Heart left ventricle (tissue), 16 donors: ENCODE data around the gene HNRNPC. TPM values are rescaled to one million over a fixed set of nuclear protein-coding genes. Genes with fewer than 3 reads are reported as not detected.

Experiments used
- ATAC-seq, 4 donors: fragments of 200-7000 bp; cut with Tn5 transposase; one replicate each; pipeline ENCODE4 v1.9.1; 2020 to 2022; ENCODE audit warnings: moderate library complexity in 4 of 4, mild to moderate bottlenecking in 3 of 4, moderate number of reproducible peaks in 1 of 4
- DNase-seq, 5 donors: peaks; one replicate each; pipeline ENCODE4 v3.0.0-alpha.2; 2020
- H3K27ac ChIP-seq, 12 donors: fragments of 200-600 bp; sonication (generic) in 4 of 12; one replicate each; pipeline versions ENCODE4 v1.5.0 to v1.8.0; 2016 to 2022; ENCODE audit warnings: mild to moderate bottlenecking in 2 of 12
- H3K27me3 ChIP-seq, 9 donors: fragments of 200-600 bp; sonication (generic) in 2 of 9; one replicate each; pipeline versions ENCODE4 v1.5.1 to v1.8.0; 2016 to 2022; ENCODE audit warnings: mild to moderate bottlenecking in 3 of 9
- H3K36me3 ChIP-seq, 9 donors: fragments of 200-600 bp; sonication (generic) in 2 of 9; one replicate each; pipeline versions ENCODE4 v1.5.0 to v1.8.0; 2018 to 2022; ENCODE audit warnings: mild to moderate bottlenecking in 2 of 9
- H3K4me1 ChIP-seq, 12 donors: fragments of 200-600 bp; sonication (generic) in 4 of 12; one replicate each; pipeline versions ENCODE4 v1.5.0 to v1.8.0; 2016 to 2022; ENCODE audit warnings: mild to moderate bottlenecking in 3 of 12
- H3K4me3 ChIP-seq, 12 donors: fragments of 200-600 bp; sonication (generic) in 4 of 12; one replicate each; pipeline versions ENCODE4 v1.5.0 to v1.8.0; 2017 to 2022; ENCODE audit warnings: mild to moderate bottlenecking in 9 of 12, moderate library complexity in 4 of 12
- H3K9me3 ChIP-seq, 12 donors: fragments of 200-600 bp; sonication (generic) in 4 of 12; one replicate each; pipeline versions ENCODE4 v1.5.0 to v1.8.0; 2016 to 2022; ENCODE audit warnings: mild to moderate bottlenecking in 1 of 12
- POLR2A ChIP-seq, 2 donors: fragments of 450-650 bp; IDR thresholded peaks; one replicate each; pipeline ENCODE4 v1.6.1; 2017; ENCODE audit warnings: antibody characterized with exemption in 2 of 2, mild to moderate bottlenecking in 2 of 2, moderate library complexity in 2 of 2
- WGBS, 4 donors: extraction: QIAGEN DNeasy Blood & Tissue Kit in 2 of 4; methylation state at CpG; one replicate each; pipeline versions ENCODE4 v1.1.5 to v1.1.7; 2013 to 2018; 5-methylcytosine and 5-hydroxymethylcytosine counted together
- intact Hi-C, 10 donors: fragments of 100-400 bp; cut with DNase I; formaldehyde crosslinking; loops; one replicate each; pipeline versions ENCODE4 v1.11.1 to v1.14.2; 2022
- polyA plus RNA-seq, 2 donors: library from polyadenylated mRNA; stranded (reverse); fragments of 200-250 nt; gene quantifications; one replicate each; pipeline ENCODE4 v1.2.3, GENCODE V29; 2013
- total RNA-seq, 9 donors: library from RNA; depleted of rRNA in 2 of 9; stranded (reverse); fragments of >200 nt in 2 of 9; fragmentation: NEBNext Ultra II Directional in 3 of 9; extraction: Animal tissue kit (Norgen Biotek cat#: 25700) in 3 of 9; gene quantifications; one replicate each; pipeline versions ENCODE4 v1.1.0 to v1.2.4, GENCODE V29; 2016 to 2023
- TF ChIP-seq, protein P1 (sequence below), 12 donors: fragments of 200-600 bp; sonication (generic) in 4 of 12; IDR thresholded peaks; one replicate each; pipeline versions ENCODE4 v1.5.0 to v1.8.0; 2018 to 2022; ENCODE audit warnings: antibody characterized with exemption in 12 of 12, mild to moderate bottlenecking in 5 of 12
- donor health status: ischemic (EF 13 %, LVEDD 7.1; RV severe dilation, severe dysfunction).
- donor health status: healthy with polysubstance abuse.
- donor health status: DM: no; HTN: yes; CAD: no.
- donor health status: DM: no; HTN: no; CAD: no.
- donor health status: ischemic (EF 25% LVEDD 6.9; RV normal size, moderate dysfunction).
- donor health status: ischemic (EF 25% LVEDD 5.7; RV mildly dilated, moderate dysfunction).
- donor health status: healthy.
- donor health status: DM: yes; HTN: yes; CAD: no.
- donor health status: ischemic (EF 35%, LVEDD 5.7; RV mildly dilated, moderate dysfunction).
- donor health status: nonischemic (EF 11% LVEDD 7.7; RV severe dilation, severe dysfunction).
- donor health status: DM: yes; HTN: yes; CAD: no.
- donor health status: PGD.
- donor health status: ischemic (EF 29% LVEDD 5.4; RV normal size, mild dysfunction).
- donor health status: nonischemic (EF 23%, LVEDD 6.1; RV moderate dilation, normal function).

Gene HNRNPC
- total and polyA plus RNA-seq, 11 donors: 201 to 389 (median 255) TPM

DNA sequence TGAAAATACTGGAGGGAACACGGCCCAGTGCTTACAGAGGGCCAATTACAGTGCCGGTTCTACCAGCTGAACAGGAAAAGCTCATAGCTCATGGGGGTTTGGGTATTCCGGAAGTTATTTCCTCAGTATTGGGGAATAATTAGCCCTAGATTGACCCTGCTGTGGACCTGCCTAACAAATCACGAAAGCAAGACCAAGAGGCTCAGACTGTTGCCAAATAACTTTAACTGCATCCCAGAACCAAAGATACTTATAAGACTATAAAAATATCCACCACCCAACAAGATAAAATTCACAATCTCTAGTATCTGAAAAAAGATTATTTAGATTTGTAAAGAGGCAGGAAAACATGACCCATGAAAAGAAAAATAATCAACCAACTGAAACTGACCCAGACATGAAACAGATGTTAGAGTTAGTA lies 105.4 kb downstream of the HNRNPC start:
- ATAC-seq: no peak
- Histone ChIP-seq H3K4me3 (no peak overlapping the region), H3K9me3 (no peaks in the 10 kb centered on the region), H3K4me1 (no peaks in the 10 kb centered on the region), H3K27me3 (peaks cover 0 to 4% (median 0%) of the 10 kb centered on the region in 9 donors), H3K36me3 (no peaks in the 10 kb centered on the region), H3K27ac (no peak overlapping the region)
- intact Hi-C loops: no loop called here
- 39 to 65% (median 45%) methylated on average over 4 of the region's 4 CpGs for WGBS, 4 donors
- DNase-seq: no peak
- TF ChIP-seq, protein P1, sequence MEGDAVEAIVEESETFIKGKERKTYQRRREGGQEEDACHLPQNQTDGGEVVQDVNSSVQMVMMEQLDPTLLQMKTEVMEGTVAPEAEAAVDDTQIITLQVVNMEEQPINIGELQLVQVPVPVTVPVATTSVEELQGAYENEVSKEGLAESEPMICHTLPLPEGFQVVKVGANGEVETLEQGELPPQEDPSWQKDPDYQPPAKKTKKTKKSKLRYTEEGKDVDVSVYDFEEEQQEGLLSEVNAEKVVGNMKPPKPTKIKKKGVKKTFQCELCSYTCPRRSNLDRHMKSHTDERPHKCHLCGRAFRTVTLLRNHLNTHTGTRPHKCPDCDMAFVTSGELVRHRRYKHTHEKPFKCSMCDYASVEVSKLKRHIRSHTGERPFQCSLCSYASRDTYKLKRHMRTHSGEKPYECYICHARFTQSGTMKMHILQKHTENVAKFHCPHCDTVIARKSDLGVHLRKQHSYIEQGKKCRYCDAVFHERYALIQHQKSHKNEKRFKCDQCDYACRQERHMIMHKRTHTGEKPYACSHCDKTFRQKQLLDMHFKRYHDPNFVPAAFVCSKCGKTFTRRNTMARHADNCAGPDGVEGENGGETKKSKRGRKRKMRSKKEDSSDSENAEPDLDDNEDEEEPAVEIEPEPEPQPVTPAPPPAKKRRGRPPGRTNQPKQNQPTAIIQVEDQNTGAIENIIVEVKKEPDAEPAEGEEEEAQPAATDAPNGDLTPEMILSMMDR (IDR thresholded peaks at IDR 0.05): no peak
- TF ChIP-seq POLR2A (IDR thresholded peaks at IDR 0.05): no peak

DNA sequence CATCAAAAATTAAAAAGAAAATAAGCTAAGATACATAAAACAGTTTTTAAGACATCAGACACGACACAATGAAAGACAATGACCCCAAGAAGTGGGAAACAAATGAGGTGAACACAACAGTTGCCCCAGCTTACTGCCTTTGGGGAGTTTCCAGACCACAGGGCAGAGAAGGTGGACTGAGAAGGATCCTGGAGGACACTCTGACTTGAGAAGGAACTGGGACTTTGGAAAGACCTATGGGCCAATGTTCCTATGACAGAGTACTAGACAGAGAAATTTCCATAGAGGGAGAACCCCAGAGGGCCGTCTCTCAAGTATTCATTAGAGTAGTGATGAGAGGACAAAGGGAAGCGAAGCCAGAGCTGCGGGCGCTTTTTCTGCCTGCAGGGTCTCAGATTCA lies 107.2 kb downstream of the HNRNPC start:
- DNase-seq (no peak), ATAC-seq (no peak)
- TF ChIP-seq POLR2A (IDR thresholded peaks at IDR 0.05): no peak
- TF ChIP-seq, protein P1 (IDR thresholded peaks at IDR 0.05): no peak
- H3K4me1 ChIP-seq: no peaks in the 10 kb centered on the region
- no peak overlapping the region for H3K27ac ChIP-seq
- no peaks in the 10 kb centered on the region for H3K9me3 ChIP-seq
- intact Hi-C loops: no loop called here
- H3K36me3 ChIP-seq: no peaks in the 10 kb centered on the region
- no peak overlapping the region for H3K4me3 ChIP-seq
- 71 to 80% (median 74%) methylated on average over 5 of the region's 5 CpGs for WGBS, 4 donors
- peaks cover 0 to 4% (median 0%) of the 10 kb centered on the region in 9 donors for H3K27me3 ChIP-seq

DNA sequence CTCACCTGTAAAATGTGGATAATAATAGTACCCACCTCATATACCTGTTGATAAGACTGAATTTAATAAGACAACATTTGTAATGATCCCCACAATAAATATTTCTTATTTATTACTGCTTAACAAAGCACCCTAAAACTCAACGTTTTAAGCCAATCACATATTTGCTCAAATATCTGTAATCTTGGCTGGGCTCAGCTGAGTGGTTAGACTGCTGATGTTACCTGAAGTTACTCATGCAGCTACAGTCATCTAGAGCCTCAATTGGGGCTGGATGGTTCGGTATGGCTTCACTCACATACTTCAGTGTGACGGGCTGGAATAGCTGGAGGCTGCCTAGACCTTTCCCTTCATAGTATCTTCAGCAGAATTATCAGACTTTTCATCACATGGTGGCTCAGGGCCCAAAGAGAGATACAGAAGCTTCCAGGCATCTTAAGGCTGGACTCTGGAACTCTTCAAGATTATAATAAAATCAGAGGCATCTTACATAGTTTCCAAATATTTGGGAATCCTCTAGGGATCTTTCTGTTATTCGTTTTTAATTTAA lies 109.1 kb downstream of the HNRNPC start:
- TF ChIP-seq, protein P1 (IDR thresholded peaks at IDR 0.05): no peak
- no peak for TF ChIP-seq POLR2A (IDR thresholded peaks at IDR 0.05)

More for the DNA sequence above, 109.1 kb downstream of the HNRNPC start:
- 61 to 75% (median 70%) methylated on average over 4 of the region's 4 CpGs for WGBS, 4 donors
- H3K27ac ChIP-seq: no peak overlapping the region
- no peaks in the 10 kb centered on the region for H3K9me3 ChIP-seq
- no peaks in the 10 kb centered on the region for H3K36me3 ChIP-seq
- intact Hi-C loops: no loop called here
- peaks cover 0 to 10% (median 0%) of the 10 kb centered on the region in 9 donors for H3K27me3 ChIP-seq
- no peak for DNase-seq
- H3K4me1 ChIP-seq: no peaks in the 10 kb centered on the region
- no peak for ATAC-seq
- no peak overlapping the region for H3K4me3 ChIP-seq

Other genes with a start within 250 kb of the HNRNPC start
- gene NDRG2, start 244.4 kb downstream of the HNRNPC start, total RNA-seq: 100 to 1,000 TPM; 187 to 661 (median 301) TPM
- gene NDRG2, start 244.4 kb downstream of the HNRNPC start, polyA plus RNA-seq: 100 to 1,000 TPM; 314 to 339 TPM
- gene TPPP2, start 239.2 kb downstream of the HNRNPC start, total RNA-seq: 1 to 10 TPM in 3 of 9 donors, under 1 TPM in 4, not detected in 2; 0.54 to 2.8 (median 0.99) TPM
- under 1 TPM; 0.65 to 0.96 TPM for gene TPPP2, start 239.2 kb downstream of the HNRNPC start, polyA plus RNA-seq
- gene RNASE13, start 234.6 kb downstream of the HNRNPC start, total RNA-seq: not detected
- not detected for gene RNASE13, start 234.6 kb downstream of the HNRNPC start, polyA plus RNA-seq
- gene RNASE7, start 227.1 kb downstream of the HNRNPC start, total RNA-seq: not detected
- gene RNASE7, start 227.1 kb downstream of the HNRNPC start, polyA plus RNA-seq: under 1 TPM in 1 of 2 donors, not detected in 1; 0.04 TPM
- gene RNASE8, start 211.6 kb downstream of the HNRNPC start, total RNA-seq: not detected
- not detected for gene RNASE8, start 211.6 kb downstream of the HNRNPC start, polyA plus RNA-seq
- 10 to 100 TPM; 16.1 to 31.5 (median 18.8) TPM for gene ARHGEF40, start 199.1 kb downstream of the HNRNPC start, total RNA-seq
- 10 to 100 TPM; 15.5 to 18.2 TPM for gene ARHGEF40, start 199.1 kb downstream of the HNRNPC start, polyA plus RNA-seq
- 10 to 100 TPM; 33.9 to 97.9 (median 38.2) TPM for gene ZNF219, start 170.8 kb downstream of the HNRNPC start, total RNA-seq
- gene ZNF219, start 170.8 kb downstream of the HNRNPC start, polyA plus RNA-seq: 10 to 100 TPM; 50.0 to 57.4 TPM
- gene TMEM253, start 168.4 kb downstream of the HNRNPC start, total RNA-seq: under 1 TPM in 6 of 9 donors, not detected in 3; 0.19 to 0.79 (median 0.36) TPM
- gene TMEM253, start 168.4 kb downstream of the HNRNPC start, polyA plus RNA-seq: under 1 TPM; 0.29 to 0.57 TPM
- not detected for gene OR5AU1, start 113.4 kb downstream of the HNRNPC start, total RNA-seq
- not detected for gene OR5AU1, start 113.4 kb downstream of the HNRNPC start, polyA plus RNA-seq
- under 1 TPM in 8 of 9 donors, not detected in 1; 0.12 to 0.81 (median 0.41) TPM for gene RPGRIP1, start 10.6 kb upstream of the HNRNPC start, total RNA-seq
- under 1 TPM; 0.14 to 0.23 TPM for gene RPGRIP1, start 10.6 kb upstream of the HNRNPC start, polyA plus RNA-seq
- 10 to 100 TPM; 25.1 to 38.1 (median 29.6) TPM for gene SUPT16H, start 114.6 kb upstream of the HNRNPC start, total RNA-seq
- gene SUPT16H, start 114.6 kb upstream of the HNRNPC start, polyA plus RNA-seq: 10 to 100 TPM; 19.5 to 42.3 TPM
- 10 to 100 TPM; 24.7 to 56.9 (median 42.3) TPM for gene CHD8, start 186.7 kb upstream of the HNRNPC start, total RNA-seq
- 10 to 100 TPM; 19.0 to 21.2 TPM for gene CHD8, start 186.7 kb upstream of the HNRNPC start, polyA plus RNA-seq
- gene RAB2B, start 207.5 kb upstream of the HNRNPC start, total RNA-seq: 10 to 100 TPM; 13.3 to 24.5 (median 17.2) TPM
- gene RAB2B, start 207.5 kb upstream of the HNRNPC start, polyA plus RNA-seq: 10 to 100 TPM in 1 of 2 donors, 1 to 10 TPM in 1; 7.0 to 12.6 TPM
- 100 to 1,000 TPM in 1 of 9 donors, 10 to 100 TPM in 8; 51.1 to 100 (median 87.4) TPM for gene TOX4, start 207.8 kb upstream of the HNRNPC start, total RNA-seq
- gene TOX4, start 207.8 kb upstream of the HNRNPC start, polyA plus RNA-seq: 10 to 100 TPM; 16.2 to 59.7 TPM
- 10 to 100 TPM; 21.0 to 37.0 (median 25.2) TPM for gene METTL3, start 241.9 kb upstream of the HNRNPC start, total RNA-seq
- gene METTL3, start 241.9 kb upstream of the HNRNPC start, polyA plus RNA-seq: 10 to 100 TPM; 25.8 to 26.8 TPM